Heart left ventricle (tissue), 13 donors: Measurements from ENCODE around the gene NKTR.

ENCODE experiments used
- CTCF ChIP-seq, 12 donors: fragments of 200-600 bp; sonication (generic) in 4 of 12; IDR thresholded peaks; one replicate each; pipeline versions ENCODE4 v1.5.0 to v1.8.0; 2018 to 2022; ENCODE audit warnings: antibody characterized with exemption in 12 of 12, mild to moderate bottlenecking in 5 of 12
- POLR2A ChIP-seq, 2 donors: fragments of 450-650 bp; IDR thresholded peaks; one replicate each; pipeline ENCODE4 v1.6.1; 2017; ENCODE audit warnings: antibody characterized with exemption in 2 of 2, mild to moderate bottlenecking in 2 of 2, moderate library complexity in 2 of 2
- donor health status: ischemic (EF 13 %, LVEDD 7.1; RV severe dilation, severe dysfunction).
- donor health status: DM: no; HTN: yes; CAD: no.
- donor health status: DM: no; HTN: no; CAD: no.
- donor health status: ischemic (EF 25% LVEDD 6.9; RV normal size, moderate dysfunction).
- donor health status: ischemic (EF 25% LVEDD 5.7; RV mildly dilated, moderate dysfunction).
- donor health status: ischemic (EF 35%, LVEDD 5.7; RV mildly dilated, moderate dysfunction).
- donor health status: nonischemic (EF 11% LVEDD 7.7; RV severe dilation, severe dysfunction).
- donor health status: DM: yes; HTN: yes; CAD: no.
- donor health status: PGD.
- donor health status: ischemic (EF 29% LVEDD 5.4; RV normal size, mild dysfunction).
- donor health status: nonischemic (EF 23%, LVEDD 6.1; RV moderate dilation, normal function).

GRCh38 chr3:42684632-42685362 lies 84.3 kb downstream of the NKTR start:
- TF ChIP-seq CTCF (IDR thresholded peaks at IDR 0.05) (no peak), POLR2A (IDR thresholded peaks at IDR 0.05) (no peak)
